HepG2 (cell line): ENCODE data around the gene MEX3D. TPM values are rescaled to one million over a fixed set of nuclear protein-coding genes. Genes with fewer than 3 reads are reported as not detected.

Source experiments
- ATAC-seq: fragments of 200-7000 bp; cut with Tn5 transposase; 3 replicates; pipeline ENCODE4 v1.9.1; 2020; ENCODE audit warnings: mild to moderate bottlenecking, moderate library complexity
- BruUV-seq: library from RNA; stranded (reverse); fragments of 400-500 nt; replicated peaks from 2 replicates; lab custom pipeline; 2021; lab: Mats Ljungman, UMichigan
- CTCF ChIA-PET: fragments of 300-600 bp; formaldehyde crosslinking; extraction: SDS; loops from one replicate; lab custom pipeline; 2021; ENCODE audit warnings: low total read pairs, inconsistent platforms, low intra/inter-chr PET ratio; lab: Yijun Ruan, JAX
- POLR2A ChIA-PET: fragments of 350-600 bp; sonication (Branson Sonifier 250); formaldehyde crosslinking; loops from one replicate; lab custom pipeline; 2020; ENCODE audit warnings: antibody characterized with exemption, inconsistent platforms; lab: Yijun Ruan, JAX
- DNase-seq: peaks from one replicate; pipeline ENCODE4 v3.0.0-alpha.2; 2015; ENCODE audit warnings: low spot score
- FAIRE-seq: peaks from 3 replicates; lab custom pipeline; 2011; peaks lifted over from hg19 to GRCh38; lab: Jason Lieb, UNC
- H2AFZ ChIP-seq: one replicate; pipeline ENCODE4 v1.6.1; 2011; ENCODE audit warnings: low read length, inconsistent platforms
- H3K27ac ChIP-seq: fragments of 300-600 bp; 3 replicates; pipeline ENCODE4 v1.8.0; 2011; ENCODE audit warnings: mixed run types, mild to moderate bottlenecking, mixed read lengths, low read length, inconsistent platforms; ENCODE audit not compliant: insufficient read depth; ENCODE audit errors: extremely low read length
- H3K27me3 ChIP-seq, 2 experiments: fragments of 200-600 bp in 1 of 2; 2 replicates in 1 of 2; 3 replicates in 1 of 2; pipeline versions ENCODE4 v1.6.0 to v1.8.0; 2011; ENCODE audit warnings: low read length in 2 of 2, mild to moderate bottlenecking in 2 of 2, moderate library complexity in 2 of 2, inconsistent platforms in 1 of 2; ENCODE audit not compliant: insufficient read depth in 2 of 2, control insufficient read depth in 1 of 2
- H3K36me3 ChIP-seq, 2 experiments: fragments of 200-600 bp in 1 of 2; replicated peaks in 1 of 2; 2 replicates in 1 of 2; 3 replicates in 1 of 2; pipeline versions ENCODE4 v1.5.1 to v1.8.0; 2011; ENCODE audit warnings: low read length in 2 of 2, inconsistent platforms in 1 of 2; ENCODE audit not compliant: insufficient read depth in 2 of 2, control insufficient read depth in 1 of 2
- H3K4me1 ChIP-seq: 2 replicates; pipeline ENCODE4 v1.5.1; 2012; ENCODE audit warnings: low read length, inconsistent platforms; ENCODE audit not compliant: insufficient read depth
- H3K4me2 ChIP-seq: 2 replicates; pipeline ENCODE4 v1.6.0; 2011; ENCODE audit warnings: low read depth, low read length, inconsistent platforms
- H3K4me3 ChIP-seq, 3 experiments: fragments of 200-600 bp in 1 of 3; sonication (generic), shearing (Covaris generic) in 1 of 3; replicated peaks in 1 of 3; 2 replicates each; pipeline ENCODE4 v1.5.1; 2011 to 2016; ENCODE audit warnings: low read length in 3 of 3, inconsistent platforms in 2 of 3, low read depth in 2 of 3, mild to moderate bottlenecking in 2 of 3, control low read depth in 1 of 3, mixed read lengths in 1 of 3; ENCODE audit not compliant: insufficient read depth in 1 of 3
- H3K79me2 ChIP-seq: one replicate; pipeline ENCODE4 v1.6.1; 2011; ENCODE audit warnings: low read length, inconsistent platforms; ENCODE audit not compliant: insufficient read depth
- H3K9ac ChIP-seq: 2 replicates; pipeline ENCODE4 v1.6.0; 2011; ENCODE audit warnings: mild to moderate bottlenecking, low read depth, low read length, inconsistent platforms; ENCODE audit not compliant: insufficient read depth
- H3K9me3 ChIP-seq: 2 replicates; pipeline ENCODE4 v1.5.1; 2012; ENCODE audit warnings: mild to moderate bottlenecking, low read length
- H4K20me1 ChIP-seq: 2 replicates; pipeline ENCODE4 v1.6.0; 2011; ENCODE audit warnings: inconsistent platforms, mild to moderate bottlenecking, low read length, moderate library complexity; ENCODE audit not compliant: insufficient read depth
- AGO2 ChIP-seq: fragments of 200-400 bp; formaldehyde crosslinking; optimal IDR thresholded peaks from 2 replicates; pipeline ENCODE3; 2017; ENCODE audit warnings: mild to moderate bottlenecking, low read depth, low read length, moderate library complexity
- AKAP8 ChIP-seq: sonication (generic); formaldehyde crosslinking; IDR thresholded peaks from 2 replicates; pipeline ENCODE4 v1.5.1; 2020; ENCODE audit warnings: mild to moderate bottlenecking, missing genetic modification reagents
- MBD4 ChIP-seq: IDR thresholded peaks from 2 replicates; pipeline ENCODE4 v1.6.1; 2012; ENCODE audit warnings: low read length, inconsistent platforms, borderline replicate concordance
- POLR2A ChIP-seq, 2 experiments: IDR thresholded peaks; 2 replicates each; pipeline ENCODE4 v1.6.1; 2011; ENCODE audit warnings: low read depth in 2 of 2, low read length in 2 of 2, mild to moderate bottlenecking in 1 of 2, moderate library complexity in 1 of 2; ENCODE audit not compliant: insufficient read depth in 1 of 2
- POLR2G ChIP-seq: fragments of 200-400 bp; formaldehyde crosslinking; IDR thresholded peaks from 2 replicates; pipeline ENCODE4 v1.6.1; 2018; ENCODE audit warnings: mild to moderate bottlenecking, low read depth, low read length, moderate library complexity
- PTBP1 ChIP-seq: fragments of 200-400 bp; formaldehyde crosslinking; IDR thresholded peaks from 2 replicates; pipeline ENCODE4 v1.6.1; 2018; ENCODE audit warnings: low read length, low read depth; ENCODE audit not compliant: poor library complexity, severe bottlenecking
- ZNF333 ChIP-seq: sonication (generic); formaldehyde crosslinking; IDR thresholded peaks from 2 replicates; pipeline ENCODE4 v1.4.0; 2020; ENCODE audit warnings: mild to moderate bottlenecking, missing genetic modification reagents, borderline replicate concordance
- WGBS: methylation state at CpG from one replicate; pipeline ENCODE4 v1.1.6; 2017; ENCODE audit warnings: low lambda C conversion rate; 5-methylcytosine and 5-hydroxymethylcytosine counted together
- in situ Hi-C: cut with HindIII; loops from 2 replicates; pipeline ENCODE4 v1.10.0; 2017; ENCODE audit warnings: low pct_unique_long_range_greater_than_20kb; ENCODE audit not compliant: extremely low pct_ligation_motif_present
- intact Hi-C: fragments of 100-400 bp; cut with micrococcal nuclease; formaldehyde crosslinking; loops from one replicate; pipeline ENCODE4 v1.10.0; 2022; ENCODE audit not compliant: unreplicated experiment
- polyA plus RNA-seq, 8 experiments: library from polyadenylated mRNA; depleted of rRNA in 3 of 8; stranded (reverse) in 7 of 8; unstranded in 1 of 8; fragments of >200 nt; fragmentation: Illumina TruSeq in 4 of 8; extraction: Trizol in 4 of 8; gene quantifications; 2 replicates each; pipeline versions ENCODE4 v1.2.1 to v1.2.3, GENCODE V29; 2011 to 2016; ENCODE audit warnings: low read depth in 4 of 8, missing spikeins in 1 of 8, mixed read lengths in 1 of 8; ENCODE audit not compliant: insufficient read depth in 1 of 8
- total RNA-seq, 5 experiments: library from RNA; depleted of rRNA; stranded (reverse); fragments of >200 nt; fragmentation: Illumina TruSeq; extraction: Trizol; gene quantifications; 2 replicates each; pipeline ENCODE4 v1.2.3, GENCODE V29; 2016; ENCODE audit warnings: low read depth in 1 of 5

The MEX3D gene
- total and polyA plus RNA-seq, 2 of the 13 experiments (the other 11 are each of a cell fraction or from before 2014, with no cell fraction given) = 3.6 to 17.1 TPM

GRCh38 chr19:1575323-1576241 is 7.5 kb upstream of the MEX3D start:
- Histone ChIP-seq H3K4me2 (no peak overlapping the region), H3K27ac (no peak overlapping the region), H4K20me1 (0 out of 2 replicates have a peak, but pooled peaks cover 2% of the 10 kb centered on the region), H3K27me3 (no peaks in the 10 kb centered on the region), H2AFZ (no peak overlapping the region), H3K9ac (no peak overlapping the region), H3K9me3 (no peaks in the 10 kb centered on the region), H3K79me2 (no peaks in the 10 kb centered on the region), H3K36me3 (peaks cover 1 to 19% of the 10 kb centered on the region in 2 experiments; a peak in 4 of 5 replicates), H3K4me1 (peaks cover 17% of the 10 kb centered on the region), H3K4me3 (no peak overlapping the region)
- no TSS peak for BruUV-seq
- 94% methylated on average over 22 of the region's 22 CpGs for WGBS
- ChIA-PET CTCF (no interaction called here), POLR2A (interaction anchor here (0.6 to 0.8 kb wide), 2 partner anchors 10 to 15 kb away, joined by 3 read pairs; no protein-coding TSS in a partner anchor)
- in situ Hi-C loops = no loop called here
- peak; percentile 6; the same call in 1 of the 3 replicates for ATAC-seq
- intact Hi-C loops = no loop called here
- TF ChIP-seq ZNF333 (no peak), POLR2A (IDR thresholded peaks at IDR 0.05; ENCODE audit: insufficient read depth in 1 of 2, low read depth in 2 of 2, low read length in 2 of 2) (peak in 1 of 2 experiments; percentile 2; a peak in 1 of 4 replicates), MBD4 (no peak), AGO2 (peak; percentile 18), PTBP1 (peak; percentile 86), AKAP8 (CRISPR knock-in tag) (peak; percentile 17; the same call in 1 of the 2 replicates), POLR2G (peak; percentile 50; the same call in 1 of the 2 replicates)
- no peak for FAIRE-seq
- no peak for DNase-seq
